ENCODE measurements around the gene IPO11. TPM values are rescaled to one million over a fixed set of nuclear protein-coding genes. Genes with fewer than 3 reads are reported as not detected.
"Not testable (repeated sequence)": the region's sequence is repeated elsewhere in the genome, so short reads cannot be mapped to it uniquely, and the experiment has no call there.

The IPO11 gene
- total and polyA plus RNA-seq, 2 of the 13 experiments (the other 11 are each of a cell fraction or from before 2014, with no cell fraction given): 13.9 to 24.4 TPM

DNA sequence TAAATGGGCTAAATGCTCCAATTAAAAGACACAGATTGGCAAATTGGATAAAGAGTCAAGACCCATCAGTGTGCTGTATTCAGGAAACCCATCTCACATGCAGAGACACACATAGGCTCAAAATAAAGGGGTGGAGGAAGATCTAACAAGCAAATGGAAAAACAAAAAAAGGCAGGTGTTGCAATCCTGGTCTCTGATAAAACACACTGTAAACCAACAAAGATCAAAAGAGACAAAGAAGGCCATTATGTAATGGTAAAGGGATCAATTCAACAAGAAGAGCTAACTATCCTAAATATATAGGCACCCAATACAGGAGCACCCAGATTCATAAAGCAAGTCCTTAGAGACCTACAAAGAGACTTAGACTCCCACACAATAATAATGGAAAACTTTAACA, 245.2 kb downstream of the IPO11 start:
- in situ Hi-C loops (cut with HindIII; ENCODE audit: extremely low pct_ligation_motif_present, low pct_unique_long_range_greater_than_20kb); TF ChIP-seq SOX6 (IDR thresholded peaks at IDR 0.05): not testable (repeated sequence)
- TF ChIP-seq CEBPG (CRISPR knock-in tag; IDR thresholded peaks at IDR 0.05): peak; percentile 78
- 0 out of 2 replicates have a peak, but pooled peaks have one; percentile 30 for TF ChIP-seq ZFP1 (CRISPR knock-in tag; IDR thresholded peaks at IDR 0.05)
- 0 out of 2 replicates have a peak, but pooled peaks have one; percentile 26 for TF ChIP-seq HDAC1 (CRISPR knock-in tag; IDR thresholded peaks at IDR 0.05)
- 0 out of 2 replicates have a peak, but pooled peaks have one; percentile 19 for TF ChIP-seq POGZ (CRISPR knock-in tag; IDR thresholded peaks at IDR 0.05)
- TF ChIP-seq, protein P1, sequence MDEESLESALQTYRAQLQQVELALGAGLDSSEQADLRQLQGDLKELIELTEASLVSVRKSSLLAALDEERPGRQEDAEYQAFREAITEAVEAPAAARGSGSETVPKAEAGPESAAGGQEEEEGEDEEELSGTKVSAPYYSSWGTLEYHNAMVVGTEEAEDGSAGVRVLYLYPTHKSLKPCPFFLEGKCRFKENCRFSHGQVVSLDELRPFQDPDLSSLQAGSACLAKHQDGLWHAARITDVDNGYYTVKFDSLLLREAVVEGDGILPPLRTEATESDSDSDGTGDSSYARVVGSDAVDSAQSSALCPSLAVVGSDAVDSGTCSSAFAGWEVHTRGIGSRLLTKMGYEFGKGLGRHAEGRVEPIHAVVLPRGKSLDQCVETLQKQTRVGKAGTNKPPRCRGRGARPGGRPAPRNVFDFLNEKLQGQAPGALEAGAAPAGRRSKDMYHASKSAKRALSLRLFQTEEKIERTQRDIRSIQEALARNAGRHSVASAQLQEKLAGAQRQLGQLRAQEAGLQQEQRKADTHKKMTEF (CRISPR knock-in tag; IDR thresholded peaks at IDR 0.05): peak; percentile 25; the same call in 1 of the 2 replicates
- peak; percentile 54 for TF ChIP-seq CEBPB (IDR thresholded peaks at IDR 0.05; ENCODE audit: borderline replicate concordance, low read depth, low read length)
- TF ChIP-seq, protein P2, sequence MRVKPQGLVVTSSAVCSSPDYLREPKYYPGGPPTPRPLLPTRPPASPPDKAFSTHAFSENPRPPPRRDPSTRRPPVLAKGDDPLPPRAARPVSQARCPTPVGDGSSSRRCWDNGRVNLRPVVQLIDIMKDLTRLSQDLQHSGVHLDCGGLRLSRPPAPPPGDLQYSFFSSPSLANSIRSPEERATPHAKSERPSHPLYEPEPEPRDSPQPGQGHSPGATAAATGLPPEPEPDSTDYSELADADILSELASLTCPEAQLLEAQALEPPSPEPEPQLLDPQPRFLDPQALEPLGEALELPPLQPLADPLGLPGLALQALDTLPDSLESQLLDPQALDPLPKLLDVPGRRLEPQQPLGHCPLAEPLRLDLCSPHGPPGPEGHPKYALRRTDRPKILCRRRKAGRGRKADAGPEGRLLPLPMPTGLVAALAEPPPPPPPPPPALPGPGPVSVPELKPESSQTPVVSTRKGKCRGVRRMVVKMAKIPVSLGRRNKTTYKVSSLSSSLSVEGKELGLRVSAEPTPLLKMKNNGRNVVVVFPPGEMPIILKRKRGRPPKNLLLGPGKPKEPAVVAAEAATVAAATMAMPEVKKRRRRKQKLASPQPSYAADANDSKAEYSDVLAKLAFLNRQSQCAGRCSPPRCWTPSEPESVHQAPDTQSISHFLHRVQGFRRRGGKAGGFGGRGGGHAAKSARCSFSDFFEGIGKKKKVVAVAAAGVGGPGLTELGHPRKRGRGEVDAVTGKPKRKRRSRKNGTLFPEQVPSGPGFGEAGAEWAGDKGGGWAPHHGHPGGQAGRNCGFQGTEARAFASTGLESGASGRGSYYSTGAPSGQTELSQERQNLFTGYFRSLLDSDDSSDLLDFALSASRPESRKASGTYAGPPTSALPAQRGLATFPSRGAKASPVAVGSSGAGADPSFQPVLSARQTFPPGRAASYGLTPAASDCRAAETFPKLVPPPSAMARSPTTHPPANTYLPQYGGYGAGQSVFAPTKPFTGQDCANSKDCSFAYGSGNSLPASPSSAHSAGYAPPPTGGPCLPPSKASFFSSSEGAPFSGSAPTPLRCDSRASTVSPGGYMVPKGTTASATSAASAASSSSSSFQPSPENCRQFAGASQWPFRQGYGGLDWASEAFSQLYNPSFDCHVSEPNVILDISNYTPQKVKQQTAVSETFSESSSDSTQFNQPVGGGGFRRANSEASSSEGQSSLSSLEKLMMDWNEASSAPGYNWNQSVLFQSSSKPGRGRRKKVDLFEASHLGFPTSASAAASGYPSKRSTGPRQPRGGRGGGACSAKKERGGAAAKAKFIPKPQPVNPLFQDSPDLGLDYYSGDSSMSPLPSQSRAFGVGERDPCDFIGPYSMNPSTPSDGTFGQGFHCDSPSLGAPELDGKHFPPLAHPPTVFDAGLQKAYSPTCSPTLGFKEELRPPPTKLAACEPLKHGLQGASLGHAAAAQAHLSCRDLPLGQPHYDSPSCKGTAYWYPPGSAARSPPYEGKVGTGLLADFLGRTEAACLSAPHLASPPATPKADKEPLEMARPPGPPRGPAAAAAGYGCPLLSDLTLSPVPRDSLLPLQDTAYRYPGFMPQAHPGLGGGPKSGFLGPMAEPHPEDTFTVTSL (CRISPR knock-in tag; IDR thresholded peaks at IDR 0.05; ENCODE audit: borderline replicate concordance): peak; percentile 73; the same call in 1 of the 2 replicates
- peak; percentile 28; the same call in 1 of the 2 replicates for TF ChIP-seq FOXJ3 (CRISPR knock-in tag; IDR thresholded peaks at IDR 0.05; ENCODE audit: borderline replicate concordance)
- peak; percentile 17; the same call in 1 of the 2 replicates for TF ChIP-seq MED1 (CRISPR knock-in tag; IDR thresholded peaks at IDR 0.05)
- TF ChIP-seq ZNF644 (CRISPR knock-in tag; IDR thresholded peaks at IDR 0.05; ENCODE audit: low read depth): 0 out of 2 replicates have a peak, but pooled peaks have one; percentile 22
- peak; percentile 90 for TF ChIP-seq SOX6 (CRISPR knock-in tag; IDR thresholded peaks at IDR 0.05)
- TF ChIP-seq, protein P3, sequence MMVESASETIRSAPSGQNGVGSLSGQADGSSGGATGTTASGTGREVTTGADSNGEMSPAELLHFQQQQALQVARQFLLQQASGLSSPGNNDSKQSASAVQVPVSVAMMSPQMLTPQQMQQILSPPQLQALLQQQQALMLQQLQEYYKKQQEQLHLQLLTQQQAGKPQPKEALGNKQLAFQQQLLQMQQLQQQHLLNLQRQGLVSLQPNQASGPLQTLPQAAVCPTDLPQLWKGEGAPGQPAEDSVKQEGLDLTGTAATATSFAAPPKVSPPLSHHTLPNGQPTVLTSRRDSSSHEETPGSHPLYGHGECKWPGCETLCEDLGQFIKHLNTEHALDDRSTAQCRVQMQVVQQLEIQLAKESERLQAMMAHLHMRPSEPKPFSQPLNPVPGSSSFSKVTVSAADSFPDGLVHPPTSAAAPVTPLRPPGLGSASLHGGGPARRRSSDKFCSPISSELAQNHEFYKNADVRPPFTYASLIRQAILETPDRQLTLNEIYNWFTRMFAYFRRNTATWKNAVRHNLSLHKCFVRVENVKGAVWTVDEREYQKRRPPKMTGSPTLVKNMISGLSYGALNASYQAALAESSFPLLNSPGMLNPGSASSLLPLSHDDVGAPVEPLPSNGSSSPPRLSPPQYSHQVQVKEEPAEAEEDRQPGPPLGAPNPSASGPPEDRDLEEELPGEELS (CRISPR knock-in tag; IDR thresholded peaks at IDR 0.05): peak; percentile 35; the same call in 1 of the 2 replicates
- TF ChIP-seq HMG20A (CRISPR knock-in tag; IDR thresholded peaks at IDR 0.05; ENCODE audit: borderline replicate concordance): peak; percentile 69; the same call in 1 of the 2 replicates

More for the DNA sequence above, 245.2 kb downstream of the IPO11 start:
- H3K4me1 ChIP-seq (ENCODE audit: insufficient read depth, low read length): peaks cover 33% of the 10 kb centered on the region
- H3K79me2 ChIP-seq (ENCODE audit: insufficient read depth, low read length); H3K27me3 ChIP-seq (ENCODE audit: control insufficient read depth in 1 of 2, insufficient read depth in 2 of 2, low read length in 2 of 2); POLR2A ChIA-PET; H3K9ac ChIP-seq (ENCODE audit: insufficient read depth, low read depth, low read length); CTCF ChIA-PET (ENCODE audit: low intra/inter-chr PET ratio, low total read pairs); H3K36me3 ChIP-seq (replicated peaks in 1 of 2; ENCODE audit: control insufficient read depth in 1 of 2, insufficient read depth in 2 of 2, low read length in 2 of 2); H3K4me2 ChIP-seq (ENCODE audit: low read depth, low read length); H3K4me3 ChIP-seq (replicated peaks in 1 of 3; ENCODE audit: insufficient read depth in 1 of 3, low read depth in 2 of 3, low read length in 3 of 3); DNase-seq (ENCODE audit: low spot score); H2AFZ ChIP-seq (ENCODE audit: low read length); H3K27ac ChIP-seq (ENCODE audit: extremely low read length, insufficient read depth, low read length); H4K20me1 ChIP-seq (ENCODE audit: insufficient read depth, low read length); intact Hi-C loops (cut with micrococcal nuclease; ENCODE audit: unreplicated experiment); H3K9me3 ChIP-seq (ENCODE audit: low read length); ATAC-seq; BruUV-seq (replicated peaks); FAIRE-seq: not testable (repeated sequence)

All from HepG2 (cell line).